KOPT-K1 (cell line): ENCODE data around the gene TMEM141.
"Not testable (repeated sequence)": the region's sequence is repeated elsewhere in the genome, so short reads cannot be mapped to it uniquely, and the experiment has no call there.

Experiments used
- H3K27ac ChIP-seq: fragments of 200-600 bp; sonication (generic); 2 replicates; pipeline ENCODE4 v1.5.1; 2016; ENCODE audit warnings: antibody characterized with exemption, mild to moderate bottlenecking, low read depth, low read length; ENCODE audit not compliant: poor library complexity, severe bottlenecking
- H3K36me3 ChIP-seq: fragments of 200-600 bp; sonication (generic); 2 replicates; pipeline ENCODE4 v1.5.1; 2017; ENCODE audit warnings: antibody characterized with exemption, mild to moderate bottlenecking, low read length, moderate library complexity; ENCODE audit not compliant: insufficient read depth
- H3K9me3 ChIP-seq: fragments of 200-600 bp; sonication (generic); 2 replicates; pipeline ENCODE4 v1.5.1; 2017; ENCODE audit warnings: antibody characterized with exemption, low read length, mild to moderate bottlenecking; ENCODE audit not compliant: insufficient read depth, poor library complexity, severe bottlenecking

The TMEM141 gene

DNA sequence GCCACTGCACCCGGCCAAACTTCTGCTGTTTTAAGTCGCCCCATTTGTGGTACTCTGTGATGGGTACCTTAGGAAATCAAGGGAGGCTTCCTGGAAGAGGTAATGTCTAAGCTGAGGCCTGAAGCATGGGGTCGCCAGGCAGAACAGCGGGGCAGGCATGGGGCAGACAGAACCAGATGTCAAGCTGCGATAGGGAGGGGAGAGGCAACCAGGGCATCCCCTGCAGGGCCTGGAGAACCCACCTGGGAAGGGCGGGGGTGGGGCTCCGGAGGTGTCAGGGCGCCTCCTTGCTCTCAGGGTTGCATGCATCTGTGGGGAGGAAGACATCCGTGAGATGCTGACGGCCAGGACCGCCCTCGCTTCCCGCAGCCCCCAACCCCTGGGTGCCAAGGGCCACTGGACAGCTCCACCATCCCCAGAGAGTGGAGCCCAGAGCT lies 29.6 kb upstream of the TMEM141 start:
- H3K36me3 ChIP-seq = no peaks in the 10 kb centered on the region
- H3K27ac ChIP-seq = no peak overlapping the region
- H3K9me3 ChIP-seq = no peaks in the 10 kb centered on the region

GRCh38 chr9:136762221-136762691 lies 28.9 kb upstream of the TMEM141 start:
- H3K27ac ChIP-seq = no peak overlapping the region
- no peaks in the 10 kb centered on the region for H3K9me3 ChIP-seq
- no peaks in the 10 kb centered on the region for H3K36me3 ChIP-seq

GRCh38 chr9:136762915-136763648 lies 28.1 kb upstream of the TMEM141 start:
- H3K36me3 ChIP-seq = no peaks in the 10 kb centered on the region
- no peaks in the 10 kb centered on the region for H3K9me3 ChIP-seq
- H3K27ac ChIP-seq = no peak overlapping the region

DNA sequence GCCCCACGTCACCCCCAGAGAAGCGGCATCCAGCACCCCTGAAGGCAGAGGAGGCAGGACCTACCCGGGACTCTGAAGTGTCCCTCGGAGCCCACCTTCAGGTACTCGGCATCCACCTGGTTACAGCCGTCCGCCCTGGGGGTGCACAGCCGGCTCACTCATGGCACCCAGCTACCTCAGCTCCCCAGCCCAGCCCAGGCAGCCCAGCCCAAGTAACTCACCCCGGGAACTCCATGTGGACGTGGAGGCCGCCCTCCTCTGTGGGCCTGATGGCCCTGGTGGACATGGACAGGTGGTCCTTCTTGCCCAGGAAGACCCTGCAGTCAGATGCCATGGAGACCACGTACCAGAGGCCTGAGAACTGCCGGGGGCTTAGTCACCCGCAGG lies 27.5 kb upstream of the TMEM141 start:
- H3K36me3 ChIP-seq = no peaks in the 10 kb centered on the region

GRCh38 chr9:136764301-136764891 lies 26.7 kb upstream of the TMEM141 start, which contains the start of gene LCN15:
Gene LCN15, minus strand, starts transcription at chr9:136764518. Its CDS starts 30 bp downstream, at chr9:136764488.
- no peaks in the 10 kb centered on the region for H3K36me3 ChIP-seq
- H3K9me3 ChIP-seq = no peaks in the 10 kb centered on the region
- H3K27ac ChIP-seq = no peak within 1 kb of the TSS

More for the DNA sequence above, 27.5 kb upstream of the TMEM141 start:
- H3K27ac ChIP-seq = no peak overlapping the region
- no peaks in the 10 kb centered on the region for H3K9me3 ChIP-seq

DNA sequence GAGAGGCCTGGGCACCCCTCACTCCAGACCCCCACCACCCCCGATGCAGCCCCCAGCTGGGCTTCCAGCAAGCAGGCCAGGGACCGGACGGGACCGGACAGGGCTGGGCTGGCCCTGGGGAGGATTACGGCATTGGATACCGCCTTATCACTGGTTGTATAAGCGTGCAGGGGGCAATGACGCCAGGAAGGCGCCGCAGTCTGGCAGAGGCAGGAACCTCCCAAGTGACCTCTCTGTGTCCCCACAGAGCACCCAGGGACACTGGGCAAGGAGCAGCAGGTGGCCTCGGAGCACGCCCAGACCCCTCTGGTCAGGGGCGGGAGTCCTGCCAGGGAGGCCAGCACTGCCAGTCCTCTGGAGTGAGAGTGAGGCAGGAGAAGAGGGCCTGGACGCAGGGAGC lies 26.1 kb upstream of the TMEM141 start:
- no peaks in the 10 kb centered on the region for H3K9me3 ChIP-seq
- H3K27ac ChIP-seq = no peak overlapping the region
- H3K36me3 ChIP-seq = no peaks in the 10 kb centered on the region

DNA sequence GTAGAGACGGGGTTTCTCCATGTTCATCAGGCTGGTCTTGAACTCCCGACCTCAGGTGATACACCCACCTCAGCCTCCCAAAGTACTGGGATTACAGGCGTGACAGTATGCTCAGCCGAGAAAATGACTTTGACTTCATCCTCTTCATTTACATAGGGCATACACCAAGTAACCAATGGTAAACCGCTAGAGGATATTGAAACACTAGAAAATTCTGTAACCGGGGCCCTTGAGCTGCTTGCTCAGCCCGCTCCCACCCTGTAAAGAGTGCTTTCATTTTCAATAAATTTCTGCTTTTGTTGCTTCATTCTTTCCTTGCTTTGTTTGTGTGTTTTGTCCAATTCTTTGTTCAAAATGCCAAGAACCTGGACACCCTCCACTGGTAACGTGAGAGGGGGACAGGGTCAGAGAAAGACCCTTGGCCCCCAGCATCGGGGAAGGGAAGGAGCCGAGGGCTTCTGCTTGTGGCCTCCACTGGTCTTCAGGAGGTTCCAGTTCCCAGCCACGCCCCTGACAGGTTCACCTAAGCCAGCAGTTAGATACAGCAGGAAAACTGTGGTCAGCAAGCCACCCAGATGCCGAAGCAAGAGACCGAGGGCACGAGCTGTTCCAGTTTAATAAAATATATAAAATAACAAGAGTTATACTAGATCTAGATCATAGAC lies 25.3 kb upstream of the TMEM141 start:
- not testable (repeated sequence) for H3K36me3 ChIP-seq, H3K9me3 ChIP-seq, H3K27ac ChIP-seq

- H3K27ac ChIP-seq, H3K36me3 ChIP-seq, H3K9me3 ChIP-seq: not testable (repeated sequence)
Measured at GRCh38 chr9:136766410-136767120, 24.6 kb upstream of the TMEM141 start.

DNA sequence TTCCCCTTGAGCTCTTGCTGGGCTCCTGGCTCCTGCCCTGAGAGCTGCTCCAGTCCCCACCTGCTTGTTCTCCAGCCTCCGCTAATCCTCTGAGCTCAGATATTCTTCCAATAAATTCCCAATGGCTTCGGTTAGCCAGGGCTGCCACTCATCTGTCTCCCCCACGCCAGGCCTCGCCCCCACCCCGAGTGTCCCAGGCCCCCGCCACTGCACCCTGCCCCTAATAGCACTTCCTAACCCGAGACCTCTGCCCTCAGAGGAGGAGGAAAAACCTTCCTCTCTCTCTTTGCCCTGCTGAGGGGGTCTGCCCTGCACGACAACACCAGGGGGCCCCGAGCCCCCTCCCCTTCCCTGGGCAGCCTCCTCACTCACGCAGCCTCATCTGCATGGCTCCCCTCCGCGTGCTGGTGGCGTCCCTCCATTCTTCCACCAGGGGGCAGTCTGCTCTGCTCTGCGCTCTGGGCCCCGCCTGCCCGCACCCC lies 21.4 kb upstream of the TMEM141 start:
- Histone ChIP-seq H3K27ac (no peak overlapping the region), H3K36me3 (no peaks in the 10 kb centered on the region), H3K9me3 (peaks cover 6% of the 10 kb centered on the region)

DNA sequence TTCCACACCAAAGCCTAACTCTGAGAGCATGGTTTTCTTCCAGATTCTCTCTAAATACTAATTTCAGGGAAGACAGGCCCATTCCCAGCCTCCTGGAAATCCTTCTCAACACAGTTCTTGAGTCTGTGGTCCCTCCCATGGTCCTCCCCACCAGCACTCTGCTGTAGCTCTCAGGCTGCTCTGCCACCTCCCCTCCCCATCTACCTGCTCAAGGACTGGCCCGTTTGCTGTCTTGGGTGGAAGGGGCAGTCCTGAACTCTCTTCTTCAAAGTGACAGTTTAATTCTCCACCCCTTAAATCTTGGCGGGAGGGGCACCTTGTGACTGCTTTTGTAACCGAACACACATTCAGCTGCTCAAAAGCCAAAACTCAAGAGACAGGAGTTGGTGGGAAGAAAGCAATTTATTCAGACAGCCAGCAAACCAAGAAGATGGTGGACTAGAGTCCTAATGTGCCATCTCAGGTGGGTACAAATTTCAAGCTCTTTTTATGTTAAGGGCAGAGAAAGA lies 19.2 kb upstream of the TMEM141 start:
- Histone ChIP-seq H3K27ac (no peak overlapping the region), H3K9me3 (peaks cover 6% of the 10 kb centered on the region), H3K36me3 (no peaks in the 10 kb centered on the region)

- Histone ChIP-seq H3K36me3 (no peaks in the 10 kb centered on the region), H3K27ac (no peak overlapping the region), H3K9me3 (peaks cover 6% of the 10 kb centered on the region)
Measured at GRCh38 chr9:136773386-136774044, 17.6 kb upstream of the TMEM141 start.

DNA sequence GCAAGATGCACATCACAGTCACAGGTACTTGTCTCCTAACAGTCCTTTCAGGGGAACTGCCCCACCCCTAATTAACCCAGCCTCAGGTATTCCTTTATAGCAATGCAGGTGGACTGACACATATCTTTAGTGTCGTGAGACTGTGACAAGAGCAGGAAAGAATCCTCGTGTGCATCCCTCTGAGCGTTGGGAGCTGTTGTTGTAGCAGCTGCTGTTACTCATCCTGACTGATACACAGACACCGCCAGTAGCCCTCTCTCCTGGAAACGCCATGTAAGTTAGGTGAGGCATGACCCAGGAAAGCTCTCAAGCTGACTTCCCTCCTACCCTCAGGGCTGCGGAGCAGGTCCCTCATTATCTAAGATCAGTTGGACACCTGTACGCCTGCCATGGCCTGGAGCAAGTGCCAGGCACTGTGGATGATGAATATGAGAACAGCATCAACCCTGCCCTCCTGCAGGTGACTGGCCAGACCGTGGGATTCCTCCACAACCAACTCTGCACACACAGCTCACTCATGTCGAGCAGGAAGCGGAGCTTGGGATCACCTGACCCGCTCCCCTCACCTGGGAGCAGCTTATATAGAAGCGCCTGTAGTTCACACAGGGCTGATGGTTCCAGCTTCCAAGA lies 16.6 kb upstream of the TMEM141 start:
- Histone ChIP-seq H3K36me3 (no peaks in the 10 kb centered on the region), H3K9me3 (peaks cover 6% of the 10 kb centered on the region), H3K27ac (no peak overlapping the region)

DNA sequence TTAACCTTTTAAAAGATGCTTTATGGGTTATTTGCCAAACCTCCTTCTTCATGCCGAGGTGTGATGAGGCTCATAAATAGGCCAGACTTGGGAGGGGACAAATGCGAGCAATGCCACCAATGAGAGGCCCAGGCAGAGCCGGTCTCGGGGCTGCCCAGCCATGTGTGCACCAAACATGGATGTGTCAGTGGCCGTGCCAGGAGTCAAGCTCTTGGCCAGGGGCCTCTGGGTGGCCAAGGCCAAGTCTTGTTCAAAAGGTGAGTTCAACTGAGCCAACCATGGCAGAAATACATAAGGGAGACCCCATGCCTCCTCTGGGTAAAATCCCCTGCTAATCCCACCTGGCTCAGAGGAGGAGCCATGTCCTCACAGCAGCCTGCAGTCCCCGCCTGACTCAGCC lies 16.0 kb upstream of the TMEM141 start:
- Histone ChIP-seq H3K36me3 (no peaks in the 10 kb centered on the region), H3K27ac (no peak overlapping the region), H3K9me3 (peaks cover 6% of the 10 kb centered on the region)

DNA sequence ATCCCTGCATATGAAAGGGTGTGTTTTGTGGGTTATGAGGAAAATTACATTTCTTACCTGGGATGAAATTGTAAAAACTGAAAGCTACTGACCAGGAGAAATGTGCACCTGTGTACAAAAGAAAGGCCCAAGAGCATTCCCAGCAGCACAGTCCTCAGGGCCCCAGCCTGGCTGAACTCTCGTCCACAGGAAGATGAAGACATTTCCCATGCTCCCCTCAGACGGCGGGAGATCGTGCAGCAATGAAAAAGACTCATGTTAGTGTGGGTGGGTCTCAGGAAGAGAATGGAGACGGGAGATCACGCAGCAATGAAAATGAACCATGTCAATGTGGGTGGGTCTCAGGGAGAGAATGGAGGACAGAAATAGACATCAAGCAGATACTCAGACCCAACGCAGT lies 14.2 kb upstream of the TMEM141 start:
- H3K9me3 ChIP-seq = peaks cover 6% of the 10 kb centered on the region
- no peaks in the 10 kb centered on the region for H3K36me3 ChIP-seq
- H3K27ac ChIP-seq = no peak overlapping the region
